SK-N-SH treated with all-trans-retinoic acid at 6 μM for 48 hours (cell line): ENCODE data around the gene SCN8A.

Source experiments
- BACH2 ChIP-seq: fragments of 250-450 bp; sonication (Bioruptor Pico); IDR thresholded peaks from 2 replicates; pipeline ENCODE4 v1.9.0; 2021; ENCODE audit warnings: mild to moderate bottlenecking, borderline replicate concordance
- CSDC2 ChIP-seq: fragments of 250-450 bp; sonication (Bioruptor Pico); IDR thresholded peaks from 2 replicates; pipeline ENCODE4 v1.5.0; 2020; ENCODE audit warnings: mild to moderate bottlenecking, moderate library complexity
- ESRRG ChIP-seq: fragments of 250-450 bp; sonication (Bioruptor Pico); IDR thresholded peaks from 2 replicates; pipeline ENCODE4 v1.6.1; 2021; ENCODE audit warnings: mild to moderate bottlenecking
- ISL1 ChIP-seq: fragments of 250-450 bp; sonication (Bioruptor Pico); IDR thresholded peaks from 2 replicates; pipeline ENCODE4 v2.1.2; 2022; ENCODE audit warnings: mild to moderate bottlenecking, moderate library complexity
- OSR1 ChIP-seq: fragments of 250-450 bp; sonication (Bioruptor Pico); IDR thresholded peaks from 2 replicates; pipeline ENCODE4 v1.8.0; 2022; ENCODE audit warnings: moderate library complexity, mild to moderate bottlenecking, inconsistent platforms
- PATZ1 ChIP-seq: fragments of 250-450 bp; sonication (Bioruptor Pico); IDR thresholded peaks from 2 replicates; pipeline ENCODE4 v1.8.0; 2020; ENCODE audit warnings: mild to moderate bottlenecking, moderate library complexity, borderline replicate concordance
- PPARA ChIP-seq: fragments of 250-450 bp; sonication (Bioruptor Pico); IDR thresholded peaks from 2 replicates; pipeline ENCODE4 v1.5.0; 2020; ENCODE audit warnings: mild to moderate bottlenecking, borderline replicate concordance
- RARB ChIP-seq: fragments of 250-450 bp; sonication (Bioruptor Pico); IDR thresholded peaks from 2 replicates; pipeline ENCODE4 v1.8.0; 2021; ENCODE audit warnings: mild to moderate bottlenecking, moderate library complexity
- TOX ChIP-seq: fragments of 250-450 bp; sonication (Bioruptor Pico); IDR thresholded peaks from 2 replicates; pipeline ENCODE4 v1.8.0; 2021; ENCODE audit warnings: mild to moderate bottlenecking, moderate library complexity, borderline replicate concordance
- ZC3H10 ChIP-seq: fragments of 250-450 bp; sonication (Bioruptor Pico); IDR thresholded peaks from 2 replicates; pipeline ENCODE4 v1.5.1; 2021; ENCODE audit warnings: mild to moderate bottlenecking, moderate library complexity
- ZFP3 ChIP-seq: fragments of 250-450 bp; sonication (Bioruptor Pico); IDR thresholded peaks from 2 replicates; pipeline ENCODE4 v1.5.0; 2020; ENCODE audit warnings: mild to moderate bottlenecking, moderate library complexity
- ZNF70 ChIP-seq: fragments of 450-650 bp; formaldehyde crosslinking; IDR thresholded peaks from 2 replicates; pipeline ENCODE4 v1.5.0; 2020; ENCODE audit warnings: mild to moderate bottlenecking, moderate library complexity
- TF ChIP-seq, protein P1 (sequence below): fragments of 250-450 bp; sonication (Bioruptor Pico); IDR thresholded peaks from 2 replicates; pipeline ENCODE4 v1.5.1; 2020; ENCODE audit warnings: low read depth, mild to moderate bottlenecking, moderate library complexity
- TF ChIP-seq, protein P2 (sequence below): fragments of 250-450 bp; sonication (Bioruptor Pico); IDR thresholded peaks from 2 replicates; pipeline ENCODE4 v1.5.0; 2020; ENCODE audit warnings: mild to moderate bottlenecking, moderate library complexity

- TF ChIP-seq ZNF70 (CRISPR knock-in tag): no peak
- no peak for TF ChIP-seq PPARA
- TF ChIP-seq, protein P1, sequence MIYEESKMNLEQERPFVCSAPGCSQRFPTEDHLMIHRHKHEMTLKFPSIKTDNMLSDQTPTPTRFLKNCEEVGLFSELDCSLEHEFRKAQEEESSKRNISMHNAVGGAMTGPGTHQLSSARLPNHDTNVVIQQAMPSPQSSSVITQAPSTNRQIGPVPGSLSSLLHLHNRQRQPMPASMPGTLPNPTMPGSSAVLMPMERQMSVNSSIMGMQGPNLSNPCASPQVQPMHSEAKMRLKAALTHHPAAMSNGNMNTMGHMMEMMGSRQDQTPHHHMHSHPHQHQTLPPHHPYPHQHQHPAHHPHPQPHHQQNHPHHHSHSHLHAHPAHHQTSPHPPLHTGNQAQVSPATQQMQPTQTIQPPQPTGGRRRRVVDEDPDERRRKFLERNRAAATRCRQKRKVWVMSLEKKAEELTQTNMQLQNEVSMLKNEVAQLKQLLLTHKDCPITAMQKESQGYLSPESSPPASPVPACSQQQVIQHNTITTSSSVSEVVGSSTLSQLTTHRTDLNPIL: no peak
- no peak for TF ChIP-seq ZC3H10 (CRISPR knock-in tag)
- no peak for TF ChIP-seq CSDC2 (CRISPR knock-in tag)
- no peak for TF ChIP-seq TOX (CRISPR knock-in tag)
- TF ChIP-seq OSR1 (CRISPR knock-in tag): no peak
- TF ChIP-seq, protein P2, sequence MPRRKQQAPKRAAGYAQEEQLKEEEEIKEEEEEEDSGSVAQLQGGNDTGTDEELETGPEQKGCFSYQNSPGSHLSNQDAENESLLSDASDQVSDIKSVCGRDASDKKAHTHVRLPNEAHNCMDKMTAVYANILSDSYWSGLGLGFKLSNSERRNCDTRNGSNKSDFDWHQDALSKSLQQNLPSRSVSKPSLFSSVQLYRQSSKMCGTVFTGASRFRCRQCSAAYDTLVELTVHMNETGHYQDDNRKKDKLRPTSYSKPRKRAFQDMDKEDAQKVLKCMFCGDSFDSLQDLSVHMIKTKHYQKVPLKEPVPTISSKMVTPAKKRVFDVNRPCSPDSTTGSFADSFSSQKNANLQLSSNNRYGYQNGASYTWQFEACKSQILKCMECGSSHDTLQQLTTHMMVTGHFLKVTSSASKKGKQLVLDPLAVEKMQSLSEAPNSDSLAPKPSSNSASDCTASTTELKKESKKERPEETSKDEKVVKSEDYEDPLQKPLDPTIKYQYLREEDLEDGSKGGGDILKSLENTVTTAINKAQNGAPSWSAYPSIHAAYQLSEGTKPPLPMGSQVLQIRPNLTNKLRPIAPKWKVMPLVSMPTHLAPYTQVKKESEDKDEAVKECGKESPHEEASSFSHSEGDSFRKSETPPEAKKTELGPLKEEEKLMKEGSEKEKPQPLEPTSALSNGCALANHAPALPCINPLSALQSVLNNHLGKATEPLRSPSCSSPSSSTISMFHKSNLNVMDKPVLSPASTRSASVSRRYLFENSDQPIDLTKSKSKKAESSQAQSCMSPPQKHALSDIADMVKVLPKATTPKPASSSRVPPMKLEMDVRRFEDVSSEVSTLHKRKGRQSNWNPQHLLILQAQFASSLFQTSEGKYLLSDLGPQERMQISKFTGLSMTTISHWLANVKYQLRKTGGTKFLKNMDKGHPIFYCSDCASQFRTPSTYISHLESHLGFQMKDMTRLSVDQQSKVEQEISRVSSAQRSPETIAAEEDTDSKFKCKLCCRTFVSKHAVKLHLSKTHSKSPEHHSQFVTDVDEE (CRISPR knock-in tag): no peak
- no peak for TF ChIP-seq ISL1 (CRISPR knock-in tag)
- no peak for TF ChIP-seq ZFP3
- TF ChIP-seq ESRRG: no peak
- no peak for TF ChIP-seq PATZ1 (CRISPR knock-in tag)
- no peak for TF ChIP-seq BACH2 (CRISPR knock-in tag)
- no peak for TF ChIP-seq RARB
Observed at GRCh38 chr12:51620448-51620847, 29.4 kb downstream of the SCN8A start.
